Psoas muscle (tissue), 8 donors: Measurements from ENCODE around the gene RELN. TPM values are rescaled to one million over a fixed set of nuclear protein-coding genes. Genes with fewer than 3 reads are reported as not detected.

Experiments
- ATAC-seq, 4 donors: fragments of 200-7000 bp; cut with Tn5 transposase; one replicate each; pipeline ENCODE4 v1.9.1; 2020; ENCODE audit warnings: moderate library complexity in 3 of 4, mild to moderate bottlenecking in 2 of 4
- DNase-seq, 2 donors: peaks; one replicate each; pipeline ENCODE4 v3.0.0-alpha.2; 2020
- H3K27ac ChIP-seq: fragments of 200-600 bp; one replicate; pipeline ENCODE4 v1.8.0; 2022
- H3K27me3 ChIP-seq, 3 donors: fragments of 200-600 bp in 1 of 3; one replicate each; pipeline versions ENCODE4 v1.6.1 to v1.8.0; 2013 to 2022; ENCODE audit warnings: low read length in 2 of 3, mild to moderate bottlenecking in 2 of 3, moderate library complexity in 1 of 3; ENCODE audit not compliant: insufficient read depth in 3 of 3
- H3K36me3 ChIP-seq, 2 donors: fragments of 200-600 bp in 1 of 2; one replicate each; pipeline versions ENCODE4 v1.6.1 to v1.8.0; 2013 to 2022; ENCODE audit warnings: low read depth in 1 of 2, mild to moderate bottlenecking in 1 of 2, moderate library complexity in 1 of 2; ENCODE audit not compliant: insufficient read depth in 1 of 2
- H3K4me1 ChIP-seq: fragments of 200-600 bp; one replicate; pipeline ENCODE4 v1.8.0; 2022
- H3K4me3 ChIP-seq: fragments of 200-600 bp; one replicate; pipeline ENCODE4 v1.8.0; 2022; ENCODE audit warnings: mild to moderate bottlenecking
- H3K9me3 ChIP-seq: fragments of 200-600 bp; one replicate; pipeline ENCODE4 v1.8.0; 2022
- CTCF ChIP-seq: fragments of 200-600 bp; IDR thresholded peaks from one replicate; pipeline ENCODE4 v1.8.0; 2022; ENCODE audit warnings: antibody characterized with exemption
- WGBS, 3 donors: extraction: QIAGEN DNeasy Blood & Tissue Kit; methylation state at CpG; one replicate each; pipeline versions ENCODE4 v1.1.6 to v1.1.7; 2013; 5-methylcytosine and 5-hydroxymethylcytosine counted together
- intact Hi-C, 2 donors: fragments of 100-400 bp; cut with DNase I; formaldehyde crosslinking; loops; one replicate each; pipeline versions ENCODE4 v1.11.0 to v1.14.2; 2022
- polyA plus RNA-seq, 3 donors: library from polyadenylated mRNA; stranded (reverse); fragments of 200-250 nt; gene quantifications; one replicate each; pipeline ENCODE4 v1.2.3, GENCODE V29; 2013
- total RNA-seq, 4 donors: library from RNA; stranded (reverse); fragmentation: NEBNext Ultra II Directional in 2 of 4; extraction: Animal tissue kit (Norgen Biotek cat#: 25700) in 2 of 4; gene quantifications; one replicate each; pipeline versions ENCODE4 v1.2.1 to v1.2.4, GENCODE V29; 2021 to 2023
- donor health status: healthy with polysubstance abuse.
- donor health status: DM: no; HTN: no; CAD: no; lungs with moderate emphysema.
- donor health status: Bipolar disorder and iron deficiency.
- donor health status: healthy.
- donor health status: DM: yes; HTN: yes; CAD: no.
- donor health status: DM: no; HTN: no; CAD: no.
- donor health status: DM: no; HTN: no; CAD: no.
- donor health status: DM: yes; HTN: yes; CAD: no.

RELN gene
- total and polyA plus RNA-seq, 7 donors = 0.10 to 0.44 (median 0.32) TPM

DNA sequence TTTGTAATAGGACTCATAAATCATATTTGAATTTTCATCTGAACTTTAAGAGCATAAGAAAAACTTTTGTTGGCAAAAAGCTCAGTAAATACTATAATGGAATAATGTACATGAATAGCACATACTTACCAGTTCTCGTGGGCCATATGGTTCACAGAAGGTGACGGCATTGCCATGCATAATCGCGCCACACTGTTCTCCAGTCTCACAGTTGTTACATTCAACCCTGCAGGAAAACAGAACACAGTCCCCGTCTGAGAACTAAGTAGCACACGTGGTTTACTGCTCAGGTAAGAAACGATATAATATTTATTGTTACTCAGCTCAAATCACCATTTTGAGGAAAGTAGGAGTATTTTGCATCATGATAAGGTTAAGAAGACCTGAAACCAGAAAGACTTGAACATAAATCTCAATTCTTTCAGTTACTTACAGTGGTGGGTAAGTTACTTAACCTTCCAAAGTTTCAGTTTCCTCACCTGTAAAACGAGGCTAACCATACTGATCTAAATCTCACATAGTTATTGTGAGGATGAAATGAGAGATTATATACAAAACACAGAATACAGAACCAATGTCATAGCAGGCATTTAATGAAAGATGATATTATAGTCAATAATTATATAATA is 261.4 kb downstream of the RELN start:
- intact Hi-C loops = no loop called here
- no peak for DNase-seq
- H3K27ac ChIP-seq = no peak overlapping the region
- TF ChIP-seq CTCF = no peak
- H3K4me3 ChIP-seq = no peak overlapping the region
- H3K27me3 ChIP-seq = no peaks in the 10 kb centered on the region
- H3K4me1 ChIP-seq = no peaks in the 10 kb centered on the region
- H3K9me3 ChIP-seq = no peaks in the 10 kb centered on the region
- H3K36me3 ChIP-seq = no peaks in the 10 kb centered on the region
- 51 to 58% (median 51%) methylated on average over 8 of the region's 8 CpGs for WGBS, 3 donors
- no peak for ATAC-seq

DNA sequence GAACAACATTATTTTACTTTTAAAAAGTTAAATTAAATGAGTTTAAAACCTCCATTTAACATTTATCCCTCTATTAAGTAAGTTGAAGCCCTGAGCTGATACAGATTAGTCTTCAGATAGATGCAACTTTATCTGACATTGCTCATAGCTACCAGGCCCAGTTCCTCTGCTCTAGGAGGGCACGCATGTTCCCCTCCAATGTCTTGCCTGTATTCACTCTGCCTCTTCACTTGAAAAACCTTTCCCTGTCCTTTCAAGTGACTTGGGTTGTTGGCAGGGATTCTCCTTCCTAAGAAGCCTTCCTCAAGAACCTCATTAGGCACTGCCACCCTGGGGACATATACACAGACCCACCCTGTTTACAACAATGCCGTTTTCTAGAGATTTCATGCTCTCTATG is 270.4 kb downstream of the RELN start:
- Histone ChIP-seq H3K36me3 (no peaks in the 10 kb centered on the region), H3K27ac (no peak overlapping the region), H3K4me3 (no peak overlapping the region), H3K9me3 (no peaks in the 10 kb centered on the region), H3K27me3 (no peaks in the 10 kb centered on the region), H3K4me1 (no peaks in the 10 kb centered on the region)
- TF ChIP-seq CTCF = no peak
- WGBS, 3 donors = 66 to 76% (median 68%) methylated on average over 2 of the region's 2 CpGs
- ATAC-seq (no peak), DNase-seq (no peak)
- intact Hi-C loops = no loop called here

DNA sequence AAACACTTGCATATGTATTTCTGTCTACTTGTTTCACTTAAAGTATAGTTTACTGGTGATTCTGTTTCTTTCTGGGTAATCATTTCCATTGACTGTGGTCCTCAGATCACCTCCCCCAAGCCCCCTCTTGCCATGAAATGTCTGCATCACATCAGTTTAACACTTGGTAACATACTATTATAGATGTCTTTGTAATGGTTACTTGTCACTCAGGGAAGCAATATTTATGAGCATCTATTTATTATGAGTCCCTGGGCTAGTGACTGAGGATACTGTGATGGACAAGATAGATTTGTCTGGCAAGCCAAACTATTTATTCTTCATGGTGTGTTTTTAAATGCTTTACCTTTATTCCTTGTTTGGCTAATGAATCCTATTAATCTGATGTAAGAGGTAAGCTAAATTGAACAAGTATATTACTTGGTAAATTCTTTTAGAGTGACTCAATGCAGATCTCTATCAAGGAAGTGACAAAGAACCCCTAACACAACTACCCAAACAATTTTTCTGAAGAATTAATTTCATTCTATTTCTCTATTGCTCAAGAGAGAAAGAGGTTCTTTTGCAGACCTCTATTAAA is 270.9 kb downstream of the RELN start:
- H3K27me3 ChIP-seq = no peaks in the 10 kb centered on the region
- intact Hi-C loops = no loop called here
- no peaks in the 10 kb centered on the region for H3K9me3 ChIP-seq
- no peak for DNase-seq
- no peak for TF ChIP-seq CTCF
- no peak for ATAC-seq
- H3K36me3 ChIP-seq = no peaks in the 10 kb centered on the region
- H3K4me3 ChIP-seq = no peak overlapping the region
- H3K27ac ChIP-seq = no peak overlapping the region
- no peaks in the 10 kb centered on the region for H3K4me1 ChIP-seq

- no peaks in the 10 kb centered on the region for H3K4me1 ChIP-seq
- no peak for DNase-seq
- no peak for TF ChIP-seq CTCF
- 73 to 80% (median 74%) methylated on average over 3 of the region's 3 CpGs for whole genome bisulfite sequencing, 3 donors
- no peaks in the 10 kb centered on the region for H3K36me3 ChIP-seq
- no peak overlapping the region for H3K4me3 ChIP-seq
- intact Hi-C loops = no loop called here
- no peak for ATAC-seq
- H3K27me3 ChIP-seq = no peaks in the 10 kb centered on the region
- no peaks in the 10 kb centered on the region for H3K9me3 ChIP-seq
- H3K27ac ChIP-seq = no peak overlapping the region
These were observed 271.9 kb downstream of the RELN start for GRCh38 chr7:103717574-103717973.
